GM23248 (cell line): ENCODE data around the gene IDH3G. TPM values are rescaled to one million over a fixed set of nuclear protein-coding genes. Genes with fewer than 3 reads are reported as not detected.

Source experiments
- DNase-seq: peaks from one replicate; pipeline ENCODE4 v3.0.0-alpha.2; 2015
- H2AFZ ChIP-seq: fragments of 200-600 bp; sonication (generic); 2 replicates; pipeline ENCODE4 v1.6.1; 2016; ENCODE audit warnings: antibody characterized with exemption
- H3F3A ChIP-seq: fragments of 200-600 bp; sonication (generic); 2 replicates; pipeline ENCODE4 v1.6.1; 2016; ENCODE audit warnings: mild to moderate bottlenecking, antibody characterized with exemption, mixed run types; ENCODE audit not compliant: insufficient read depth
- H3K27ac ChIP-seq: fragments of 200-600 bp; sonication (generic); 2 replicates; pipeline ENCODE4 v1.5.1; 2016; ENCODE audit warnings: mild to moderate bottlenecking
- H3K27me3 ChIP-seq: fragments of 200-600 bp; sonication (generic); replicated peaks from 2 replicates; pipeline ENCODE4 v1.6.1; 2016; ENCODE audit warnings: mild to moderate bottlenecking; ENCODE audit not compliant: insufficient read depth
- H3K36me3 ChIP-seq: fragments of 200-600 bp; sonication (generic); 2 replicates; pipeline ENCODE4 v1.6.1; 2016; ENCODE audit warnings: low read depth, mild to moderate bottlenecking
- H3K4me1 ChIP-seq: fragments of 200-600 bp; sonication (generic); 2 replicates; pipeline ENCODE4 v1.6.1; 2016; ENCODE audit warnings: mild to moderate bottlenecking; ENCODE audit not compliant: insufficient read depth
- H3K4me2 ChIP-seq: fragments of 200-600 bp; sonication (generic); one replicate; pipeline ENCODE4 v1.6.1; 2016; ENCODE audit warnings: mild to moderate bottlenecking; ENCODE audit not compliant: unreplicated experiment
- H3K4me3 ChIP-seq: fragments of 200-600 bp; sonication (generic); 2 replicates; pipeline ENCODE4 v1.5.1; 2016; ENCODE audit warnings: mild to moderate bottlenecking
- H3K79me2 ChIP-seq: fragments of 200-600 bp; sonication (generic); 2 replicates; pipeline ENCODE4 v1.6.1; 2016; ENCODE audit warnings: mild to moderate bottlenecking; ENCODE audit not compliant: insufficient read depth
- H3K9ac ChIP-seq: fragments of 200-600 bp; sonication (generic); 2 replicates; pipeline ENCODE4 v1.6.1; 2016; ENCODE audit warnings: mild to moderate bottlenecking
- H3K9me2 ChIP-seq: fragments of 200-600 bp; sonication (generic); 2 replicates; pipeline ENCODE4 v1.6.1; 2016; ENCODE audit warnings: mixed run types, mild to moderate bottlenecking, moderate library complexity; ENCODE audit not compliant: insufficient read depth
- H3K9me3 ChIP-seq: fragments of 200-600 bp; sonication (generic); one replicate; pipeline ENCODE4 v1.6.1; 2017; ENCODE audit warnings: low read depth
- H4K20me1 ChIP-seq: fragments of 200-600 bp; sonication (generic); 2 replicates; pipeline ENCODE4 v1.6.0; 2016; ENCODE audit not compliant: insufficient read depth
- EZH2 ChIP-seq: fragments of 200-600 bp; sonication (generic); IDR thresholded peaks from 2 replicates; pipeline ENCODE4 v1.6.1; 2018; ENCODE audit warnings: antibody characterized with exemption, mild to moderate bottlenecking; ENCODE audit not compliant: insufficient read depth, poor library complexity, severe bottlenecking
- EZH2phosphoT487 ChIP-seq: fragments of 200-600 bp; sonication (generic); IDR thresholded peaks from 2 replicates; pipeline ENCODE4 v1.6.1; 2018; ENCODE audit warnings: antibody characterized with exemption, moderate library complexity, mild to moderate bottlenecking, low read depth; ENCODE audit not compliant: insufficient read depth
- WGBS, 2 experiments: methylation state at CpG; one replicate each; pipeline ENCODE4 v1.1.6; 2015 to 2017; ENCODE audit warnings: low lambda C conversion rate in 2 of 2, low coverage in 1 of 2; ENCODE audit errors: missing lambda C conversion rate in 2 of 2; 5-methylcytosine and 5-hydroxymethylcytosine counted together
- in situ Hi-C: fragments of 300-500 bp; cut with MboI; formaldehyde crosslinking; loops from 2 replicates; pipeline ENCODE4 v1.15.0; 2020
- polyA plus RNA-seq: library from polyadenylated mRNA; unstranded; fragments of >200 nt; fragmentation: Nextera tagmentation; extraction: Ambion mirVana; gene quantifications from 2 replicates; pipeline ENCODE4 v1.2.1, GENCODE V29; 2016
- total RNA-seq: library from RNA; depleted of rRNA; stranded (reverse); fragments of >200 nt; shearing (Covaris generic); gene quantifications from 2 replicates; pipeline ENCODE4 v1.2.3, GENCODE V29; 2014

Gene IDH3G
- total and polyA plus RNA-seq, 2 experiments from 2014 or later, result 83.2 to 88.2 TPM

DNA sequence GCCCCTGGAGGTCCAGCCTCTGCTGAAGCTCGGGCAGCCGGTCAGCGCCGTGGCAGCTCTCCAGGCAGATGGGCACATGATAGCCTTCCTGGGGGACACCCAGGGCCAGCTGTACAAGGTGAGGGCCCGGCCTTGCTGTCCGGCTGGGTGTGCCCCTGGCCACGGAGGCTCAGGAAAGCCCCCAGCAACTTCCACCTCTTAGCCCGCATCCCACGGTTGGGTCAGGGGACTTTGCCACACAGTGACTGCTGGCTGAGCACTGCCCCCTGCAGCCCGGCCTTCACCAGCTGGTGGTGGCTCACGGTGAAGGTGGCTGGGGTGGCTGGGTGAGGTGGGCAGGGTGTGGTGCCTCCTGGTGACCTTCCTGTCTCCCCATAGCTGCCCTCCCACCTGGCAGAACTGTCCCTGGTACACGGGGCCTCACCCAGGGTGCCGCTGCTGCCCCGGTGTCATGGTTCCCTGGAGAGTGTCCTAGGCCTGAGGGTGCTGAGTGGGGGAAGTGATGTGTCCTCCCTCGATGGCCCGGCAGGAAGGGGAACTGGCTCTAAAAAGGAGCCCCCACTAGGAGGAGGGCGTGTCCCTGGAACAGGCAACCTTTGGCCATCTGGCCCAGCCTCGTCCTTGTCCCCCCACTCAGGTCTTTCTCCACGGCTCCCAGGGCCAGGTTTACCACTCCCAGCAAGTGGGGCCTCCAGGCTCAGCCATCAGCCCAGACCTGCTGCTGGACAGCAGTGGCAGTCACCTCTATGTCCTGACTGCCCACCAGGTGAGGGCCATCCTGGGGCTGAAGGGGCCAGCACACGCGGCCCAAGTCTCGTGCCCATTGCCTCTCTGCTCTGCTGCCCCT is 25.6 kb downstream of the IDH3G start:
- no peak for DNase-seq
- 84 to 92% methylated on average over 10 to 14 of the region's 22 CpGs for WGBS, 2 experiments
- H3K9me3 ChIP-seq, result no peaks in the 10 kb centered on the region

GRCh38 chrX:153767674-153768055 is 26.5 kb downstream of the IDH3G start:
- Histone ChIP-seq H3K27ac (no peak overlapping the region), H3K9me3 (no peaks in the 10 kb centered on the region), H3K36me3 (no peaks in the 10 kb centered on the region), H3K27me3 (no peaks in the 10 kb centered on the region), H4K20me1 (no peaks in the 10 kb centered on the region), H3F3A (no peaks in the 10 kb centered on the region), H3K79me2 (peaks cover 11% of the 10 kb centered on the region), H2AFZ (no peak overlapping the region), H3K4me1 (peaks cover 5% of the 10 kb centered on the region; the same call in 1 of the 2 replicates), H3K4me2 (no peak overlapping the region), H3K4me3 (no peak overlapping the region), H3K9me2 (no peaks in the 10 kb centered on the region), H3K9ac (no peak overlapping the region)
- in situ Hi-C loops, result no loop called here
- WGBS, 2 experiments, result 98 to 100% methylated on average over 9 to 13 of the region's 20 CpGs
- DNase-seq, result no peak
- TF ChIP-seq EZH2 (no peak), EZH2phosphoT487 (no peak)

More for the DNA sequence above, 25.6 kb downstream of the IDH3G start:
- Histone ChIP-seq H3K4me2 (no peak overlapping the region), H3K79me2 (peaks cover 11% of the 10 kb centered on the region), H3F3A (no peaks in the 10 kb centered on the region), H4K20me1 (no peaks in the 10 kb centered on the region), H2AFZ (no peak overlapping the region), H3K36me3 (no peaks in the 10 kb centered on the region), H3K9ac (no peak overlapping the region), H3K4me1 (peaks cover 5% of the 10 kb centered on the region; the same call in 1 of the 2 replicates), H3K27me3 (no peaks in the 10 kb centered on the region), H3K27ac (no peak overlapping the region), H3K9me2 (no peaks in the 10 kb centered on the region), H3K4me3 (no peak overlapping the region)
- in situ Hi-C loops, result no loop called here
- TF ChIP-seq EZH2 (no peak), EZH2phosphoT487 (no peak)

GRCh38 chrX:153766871-153767673 is 27.1 kb downstream of the IDH3G start:
- H3K4me1 ChIP-seq, result peaks cover 5% of the 10 kb centered on the region; the same call in 1 of the 2 replicates
- in situ Hi-C loops, result no loop called here
- DNase-seq, result no peak
- H4K20me1 ChIP-seq, result no peaks in the 10 kb centered on the region
- H3K79me2 ChIP-seq, result peaks cover 11% of the 10 kb centered on the region
- TF ChIP-seq EZH2phosphoT487 (no peak), EZH2 (no peak)
- no peaks in the 10 kb centered on the region for H3K27me3 ChIP-seq
- no peaks in the 10 kb centered on the region for H3F3A ChIP-seq
- H3K9me3 ChIP-seq, result no peaks in the 10 kb centered on the region
- H3K27ac ChIP-seq, result no peak overlapping the region; the same call in 1 of the 2 replicates
- H3K9ac ChIP-seq, result no peak overlapping the region
- no peak overlapping the region for H3K4me3 ChIP-seq
- 88 to 96% methylated on average over 14 to 43 of the region's 56 CpGs for WGBS, 2 experiments
- H3K4me2 ChIP-seq, result no peak overlapping the region
- H3K9me2 ChIP-seq, result no peaks in the 10 kb centered on the region
- no peaks in the 10 kb centered on the region for H3K36me3 ChIP-seq
- no peak overlapping the region for H2AFZ ChIP-seq

DNA sequence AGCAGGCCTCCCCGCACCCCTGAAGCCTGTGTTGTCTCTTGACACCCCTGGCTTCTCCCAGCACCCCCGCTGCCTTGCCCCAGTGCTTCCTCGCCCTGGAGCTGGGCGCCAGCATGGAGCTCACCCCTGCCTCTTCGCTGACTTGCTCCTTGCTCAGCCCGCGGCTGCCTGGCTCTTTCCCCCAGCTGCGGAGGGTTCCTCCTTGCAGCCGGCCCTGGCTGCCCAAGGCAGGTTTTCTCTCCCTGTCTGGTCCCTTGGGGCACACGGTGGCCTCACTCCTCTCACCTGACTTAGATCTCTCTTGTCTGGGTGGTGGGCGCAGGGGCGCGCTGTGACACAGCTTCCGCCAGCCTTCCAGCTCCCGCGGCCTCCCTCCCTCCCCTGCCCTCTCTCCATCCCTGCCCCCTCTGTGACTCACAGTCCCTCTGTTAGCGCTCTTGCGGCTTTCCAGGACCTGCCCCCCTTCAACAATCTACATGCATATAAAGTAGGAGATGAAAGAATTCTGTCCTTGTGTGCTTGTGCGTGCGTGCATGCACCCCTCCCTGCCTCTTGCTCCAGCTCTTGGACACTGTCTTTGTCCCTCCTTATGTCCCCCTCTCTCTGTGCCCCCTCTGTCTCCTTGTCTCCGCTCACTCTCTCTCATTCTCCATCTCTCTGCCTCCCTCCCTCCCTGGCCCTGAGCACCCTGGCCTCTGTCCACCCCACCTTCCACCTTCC is 27.9 kb downstream of the IDH3G start:
- DNase-seq, result peak; percentile 82
- H3K27me3 ChIP-seq, result no peaks in the 10 kb centered on the region
- in situ Hi-C loops, result no loop called here
- H3K9me3 ChIP-seq, result no peaks in the 10 kb centered on the region
- H2AFZ ChIP-seq, result peak overlapping the region; percentile 57; the same call in 1 of the 2 replicates
- H3K4me3 ChIP-seq, result peak overlapping the region; percentile 73
- H3K36me3 ChIP-seq, result no peaks in the 10 kb centered on the region
- H3K4me1 ChIP-seq, result peaks cover 5% of the 10 kb centered on the region; the same call in 1 of the 2 replicates
- H4K20me1 ChIP-seq, result no peaks in the 10 kb centered on the region
- peak overlapping the region; percentile 73 for H3K4me2 ChIP-seq
- peak overlapping the region; percentile 73 for H3K9ac ChIP-seq
- H3K27ac ChIP-seq, result peak overlapping the region; percentile 71
- TF ChIP-seq EZH2 (no peak), EZH2phosphoT487 (no peak)
- peaks cover 11% of the 10 kb centered on the region for H3K79me2 ChIP-seq
- H3F3A ChIP-seq, result no peaks in the 10 kb centered on the region
- 8 to 17% methylated on average over 6 to 13 of the region's 21 CpGs for WGBS, 2 experiments
- H3K9me2 ChIP-seq, result no peaks in the 10 kb centered on the region
